Liver (tissue), 9 donors: ENCODE data around the gene CAPZA3. TPM values are rescaled to one million over a fixed set of nuclear protein-coding genes. Genes with fewer than 3 reads are reported as not detected.

Experiments used
- DNase-seq: peaks from one replicate; pipeline ENCODE4 v3.0.0-alpha.2; 2017; ENCODE audit warnings: low spot score
- H3K27ac ChIP-seq, 2 donors: one replicate each; pipeline ENCODE4 v1.7.0; 2013; ENCODE audit warnings: inconsistent platforms in 2 of 2, low read length in 2 of 2, control low read depth in 1 of 2, low read depth in 1 of 2, mild to moderate bottlenecking in 1 of 2
- H3K27me3 ChIP-seq, 4 donors: one replicate each; pipeline versions ENCODE4 v1.6.1 to v1.7.0; 2013; ENCODE audit warnings: low read length in 3 of 4, inconsistent platforms in 1 of 4, mild to moderate bottlenecking in 1 of 4, moderate library complexity in 1 of 4; ENCODE audit not compliant: control insufficient read depth in 4 of 4, insufficient read depth in 4 of 4
- H3K36me3 ChIP-seq, 4 donors: one replicate each; pipeline versions ENCODE4 v1.6.1 to v1.7.0; 2013; ENCODE audit warnings: low read length in 3 of 4, mild to moderate bottlenecking in 3 of 4, low read depth in 1 of 4, moderate library complexity in 1 of 4; ENCODE audit not compliant: control insufficient read depth in 4 of 4, insufficient read depth in 3 of 4
- H3K4me1 ChIP-seq, 4 donors: one replicate each; pipeline versions ENCODE4 v1.6.1 to v1.7.0; 2013; ENCODE audit warnings: low read length in 3 of 4, mild to moderate bottlenecking in 3 of 4, moderate library complexity in 1 of 4; ENCODE audit not compliant: control insufficient read depth in 4 of 4, insufficient read depth in 4 of 4
- H3K4me3 ChIP-seq, 3 donors: one replicate each; pipeline versions ENCODE4 v1.6.1 to v1.7.0; 2013; ENCODE audit warnings: low read length in 3 of 3, control low read depth in 1 of 3, low read depth in 1 of 3, mild to moderate bottlenecking in 1 of 3
- H3K9ac ChIP-seq, 2 donors: one replicate each; pipeline ENCODE4 v1.7.0; 2013; ENCODE audit warnings: low read length in 2 of 2, mild to moderate bottlenecking in 2 of 2, moderate library complexity in 2 of 2, control low read depth in 1 of 2, low read depth in 1 of 2
- H3K9me3 ChIP-seq, 4 donors: one replicate each; pipeline versions ENCODE4 v1.6.1 to v1.7.0; 2013; ENCODE audit warnings: low read length in 3 of 4; ENCODE audit not compliant: control insufficient read depth in 4 of 4
- ATF3 ChIP-seq: IDR thresholded peaks from 2 replicates; pipeline ENCODE4 v1.6.1; 2016; ENCODE audit warnings: antibody characterized with exemption
- CTCF ChIP-seq: fragments of 150-350 bp; IDR thresholded peaks from 2 replicates; pipeline ENCODE4 v1.5.1; 2017; ENCODE audit warnings: improper control_type of control experiment, low read depth, low read length; ENCODE audit not compliant: missing input control
- EGR1 ChIP-seq, 2 donors: IDR thresholded peaks; 2 replicates each; pipeline ENCODE4 v1.6.1; 2016 to 2018; ENCODE audit warnings: antibody characterized with exemption in 2 of 2, low read depth in 2 of 2
- FOXA2 ChIP-seq: IDR thresholded peaks from 2 replicates; pipeline ENCODE4 v1.6.1; 2016; ENCODE audit warnings: antibody characterized with exemption
- HNF4A ChIP-seq, 2 donors: conservative IDR thresholded peaks; 2 replicates each; pipeline ENCODE4 v1.6.1; 2016; ENCODE audit warnings: antibody characterized with exemption in 2 of 2, mild to moderate bottlenecking in 2 of 2
- HNF4G ChIP-seq: IDR thresholded peaks from 2 replicates; pipeline ENCODE4 v1.6.1; 2016; ENCODE audit warnings: antibody characterized with exemption
- JUND ChIP-seq, 2 donors: IDR thresholded peaks; 2 replicates each; pipeline ENCODE4 v1.6.1; 2016; ENCODE audit warnings: antibody characterized with exemption in 2 of 2
- MAX ChIP-seq: IDR thresholded peaks from 2 replicates; pipeline ENCODE4 v1.6.1; 2016; ENCODE audit warnings: antibody characterized with exemption
- NR2F2 ChIP-seq: IDR thresholded peaks from 2 replicates; pipeline ENCODE4 v1.6.1; 2016; ENCODE audit warnings: antibody characterized with exemption
- RAD21 ChIP-seq, 2 donors: IDR thresholded peaks; 2 replicates each; pipeline ENCODE4 v1.6.1; 2016; ENCODE audit warnings: antibody characterized with exemption in 2 of 2, mild to moderate bottlenecking in 2 of 2
- REST ChIP-seq: IDR thresholded peaks from 2 replicates; pipeline ENCODE4 v1.6.1; 2016; ENCODE audit warnings: antibody characterized with exemption, mild to moderate bottlenecking
- SP1 ChIP-seq: IDR thresholded peaks from 2 replicates; pipeline ENCODE4 v1.6.1; 2018; ENCODE audit warnings: antibody characterized with exemption, mild to moderate bottlenecking
- YY1 ChIP-seq: IDR thresholded peaks from 2 replicates; pipeline ENCODE4 v1.6.1; 2016; ENCODE audit warnings: antibody characterized with exemption, mild to moderate bottlenecking
- WGBS: extraction: QIAGEN DNeasy Blood & Tissue Kit; methylation state at CpG from one replicate; pipeline ENCODE4 v1.1.7; 2013; 5-methylcytosine and 5-hydroxymethylcytosine counted together
- polyA plus RNA-seq, 2 donors: library from polyadenylated mRNA; stranded (reverse) in 1 of 2; unstranded in 1 of 2; fragments of 200-250 nt in 1 of 2; fragments of >200 nt in 1 of 2; fragmentation: Nextera tagmentation in 1 of 2; extraction: Ambion mirVana in 1 of 2; gene quantifications; one replicate each; pipeline versions ENCODE4 v1.2.1 to v1.2.3, GENCODE V29; 2013 to 2015
- total RNA-seq, 2 donors: library from RNA; depleted of rRNA; stranded (reverse); fragments of >200 nt; gene quantifications; one replicate each; pipeline ENCODE4 v1.2.3, GENCODE V29; 2014
- donor health status: healthy.
- donor health status: healthy.
- donor health status: healthy.
- donor health status: healthy.
- donor health status: healthy.

CAPZA3 gene
- total and polyA plus RNA-seq, 4 donors = 0.33 to 0.75 TPM; not detected in 2

DNA sequence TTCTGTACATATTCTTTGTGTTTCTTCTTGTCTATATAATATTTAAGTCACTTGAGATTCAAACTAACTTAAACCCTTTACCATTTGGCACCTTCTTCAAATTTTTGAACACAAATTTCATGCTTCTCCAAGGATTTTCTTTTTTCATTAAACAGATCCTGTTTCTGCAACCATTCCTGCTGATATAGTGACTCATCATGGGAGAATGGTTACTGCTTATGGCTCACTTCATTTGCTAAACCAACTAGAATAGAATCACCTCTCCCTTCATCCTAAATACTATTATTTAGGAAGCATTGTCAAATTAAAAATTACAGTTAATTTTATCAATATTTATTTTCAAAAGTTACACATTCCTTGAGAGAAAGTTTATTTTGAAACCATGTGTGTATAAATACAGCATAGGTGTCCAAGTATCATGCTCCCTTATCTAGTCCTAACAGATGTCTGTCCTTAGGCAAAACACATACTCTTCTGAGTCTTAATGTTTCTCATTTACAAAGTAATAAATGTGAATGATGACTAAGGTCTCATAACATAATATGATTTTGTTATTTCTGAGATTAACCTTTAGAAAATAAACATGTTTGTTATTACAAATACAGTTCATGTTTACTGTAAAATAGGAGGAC, 40.8 kb upstream of the CAPZA3 start:
- Histone ChIP-seq H3K27ac (no peak overlapping the region), H3K9me3 (no peaks in the 10 kb centered on the region), H3K27me3 (no peaks in the 10 kb centered on the region), H3K4me3 (no peak overlapping the region), H3K4me1 (no peaks in the 10 kb centered on the region), H3K36me3 (no peaks in the 10 kb centered on the region), H3K9ac (no peak overlapping the region)
- TF ChIP-seq FOXA2 = no peak
- TF ChIP-seq SP1 = no peak
- no peak for TF ChIP-seq RAD21 (IDR thresholded peaks at IDR 0.05)
- no peak for TF ChIP-seq MAX
- TF ChIP-seq JUND (IDR thresholded peaks at IDR 0.05) = no peak
- no peak for TF ChIP-seq CTCF
- no peak for TF ChIP-seq HNF4G
- no peak for TF ChIP-seq NR2F2
- TF ChIP-seq YY1 = no peak
- TF ChIP-seq REST = no peak
- no peak for TF ChIP-seq HNF4A (conservative IDR thresholded peaks at IDR 0.05)
- TF ChIP-seq EGR1 (IDR thresholded peaks at IDR 0.05; ENCODE audit: low read depth in 2 of 2) = no peak
- TF ChIP-seq ATF3 = no peak
- DNase-seq = no peak

DNA sequence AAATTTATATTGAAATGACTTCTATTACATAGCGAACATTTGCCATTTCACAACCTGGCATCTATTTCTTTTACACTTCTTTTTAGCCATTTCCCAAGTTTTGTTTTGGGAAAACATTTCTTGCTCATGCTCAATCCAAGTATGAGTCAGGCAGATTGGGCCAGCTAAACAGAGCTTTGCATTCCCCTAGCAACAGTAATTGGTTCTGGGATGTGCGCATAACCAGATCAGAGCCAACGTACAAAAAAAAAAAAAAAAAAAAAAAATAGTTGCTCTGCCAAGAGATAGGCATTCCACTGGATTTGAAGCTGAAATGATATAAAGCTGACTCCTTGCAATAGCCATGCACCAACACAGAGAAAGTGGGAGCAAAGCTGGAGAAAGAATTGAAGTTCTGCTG, 37.6 kb upstream of the CAPZA3 start:
- H3K9me3 ChIP-seq = no peaks in the 10 kb centered on the region
- H3K4me3 ChIP-seq = no peak overlapping the region
- TF ChIP-seq HNF4A (conservative IDR thresholded peaks at IDR 0.05) (no peak), JUND (IDR thresholded peaks at IDR 0.05) (peak in 1 of 2 donors; percentile 6)
- no peak for DNase-seq
- no peaks in the 10 kb centered on the region for H3K4me1 ChIP-seq
- 78% methylated on average over 3 of the region's 3 CpGs for WGBS
- H3K27ac ChIP-seq = no peak overlapping the region
- H3K9ac ChIP-seq = no peak overlapping the region
- no peaks in the 10 kb centered on the region for H3K36me3 ChIP-seq
- no peaks in the 10 kb centered on the region for H3K27me3 ChIP-seq

DNA sequence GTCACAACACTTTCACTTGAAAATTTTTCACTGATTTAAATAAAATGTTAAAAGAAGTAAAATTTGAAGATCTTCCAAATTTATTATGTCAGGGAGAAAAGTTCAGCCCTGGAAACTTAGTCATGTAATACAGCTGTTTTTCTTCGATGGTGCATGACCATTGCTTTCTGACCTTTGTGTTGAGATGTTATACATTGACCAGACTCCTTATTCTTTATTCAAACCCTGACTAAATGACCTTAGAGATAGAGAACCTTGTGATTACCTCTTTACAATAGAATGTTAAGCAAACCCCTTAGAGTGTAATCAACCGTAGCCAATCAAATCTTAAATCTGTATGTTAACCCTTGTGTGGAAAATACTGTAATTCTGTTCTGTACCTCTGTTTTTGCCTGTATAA, 34.6 kb upstream of the CAPZA3 start:
- DNase-seq = no peak
- H3K9ac ChIP-seq = no peak overlapping the region
- no peaks in the 10 kb centered on the region for H3K4me1 ChIP-seq
- no peak overlapping the region for H3K4me3 ChIP-seq
- no peaks in the 10 kb centered on the region for H3K9me3 ChIP-seq
- H3K36me3 ChIP-seq = no peaks in the 10 kb centered on the region
- H3K27me3 ChIP-seq = no peaks in the 10 kb centered on the region
- no peak overlapping the region for H3K27ac ChIP-seq
- TF ChIP-seq ATF3 = no peak
- TF ChIP-seq NR2F2 = peak; percentile 36
- WGBS = 42% methylated on average over 2 of the region's 2 CpGs
